Panc1 (cell line): ENCODE results near the gene CLCN1.

Source experiments
- CTCF ChIP-seq: fragments of 450-650 bp; IDR thresholded peaks from 2 replicates; pipeline ENCODE4 v1.5.1; 2017; ENCODE audit warnings: mild to moderate bottlenecking
- POLR2AphosphoS5 ChIP-seq: IDR thresholded peaks from 2 replicates; pipeline ENCODE4 v1.6.1; 2012; ENCODE audit warnings: mild to moderate bottlenecking, low read depth, low read length, moderate library complexity
- REST ChIP-seq, 2 experiments: IDR thresholded peaks; 2 replicates each; pipeline ENCODE4 v1.6.1; 2011 to 2012; ENCODE audit warnings: low read depth in 2 of 2, control low read depth in 1 of 2, low read length in 1 of 2, mild to moderate bottlenecking in 1 of 2, moderate library complexity in 1 of 2; ENCODE audit not compliant: insufficient read depth in 1 of 2
- SIN3A ChIP-seq: IDR thresholded peaks from 2 replicates; pipeline ENCODE4 v1.6.1; 2012; ENCODE audit warnings: low read depth, mild to moderate bottlenecking, low read length, moderate library complexity, borderline replicate concordance; ENCODE audit not compliant: insufficient read depth
- TCF7L2 ChIP-seq: IDR thresholded peaks from 2 replicates; pipeline ENCODE4 v1.6.1; 2011; ENCODE audit warnings: mild to moderate bottlenecking, low read depth, low read length, inconsistent platforms

- TF ChIP-seq CTCF, result no peak
- TF ChIP-seq REST (IDR thresholded peaks at IDR 0.05; ENCODE audit: insufficient read depth in 1 of 2, low read depth in 2 of 2, low read length in 1 of 2), result no peak
- TF ChIP-seq TCF7L2, result no peak
- no peak for TF ChIP-seq POLR2AphosphoS5
- TF ChIP-seq SIN3A, result no peak
Observed at GRCh38 chr7:143279186-143280098, 36.5 kb upstream of the CLCN1 start.
